Stimulated activated CD8-positive, alpha-beta memory T cell treated with anti-CD3 and anti-CD28 coated beads, Interleukin-15, amount 100 ng/mL, for 1 hour (primary cell): ENCODE measurements around the gene AQP10.
"Not testable (repeated sequence)": the region's sequence is repeated elsewhere in the genome, so short reads cannot be mapped to it uniquely, and the experiment has no call there.

Experiments
- DNase-seq: peaks from one replicate; pipeline ENCODE4 v3.0.0-alpha.2; 2020; ENCODE audit warnings: low read depth

AQP10 gene

GRCh38 chr1:154324241-154324640 is 3.3 kb downstream of the AQP10 start:
- no peak for DNase-seq

- peak; percentile 64 for DNase-seq
Measured at GRCh38 chr1:154324669-154325582, 4.0 kb downstream of the AQP10 start, which contains the start of gene ATP8B2. TSS of gene ATP8B2 (plus strand) at chr1:154325525. CDS start at chr1:154328142, 2,617 bp downstream.

GRCh38 chr1:154325583-154326545 is 5.0 kb downstream of the AQP10 start:
- no peak for DNase-seq

GRCh38 chr1:154326546-154327465 is 5.9 kb downstream of the AQP10 start:
- no peak for DNase-seq

- DNase-seq: no peak
Measured at GRCh38 chr1:154327466-154328317, 6.8 kb downstream of the AQP10 start.

- DNase-seq: peak; percentile 66
Measured at GRCh38 chr1:154328318-154329151, 7.6 kb downstream of the AQP10 start.

- no peak for DNase-seq
Measured at GRCh38 chr1:154329152-154329521, 8.2 kb downstream of the AQP10 start.

GRCh38 chr1:154329551-154330131 is 8.7 kb downstream of the AQP10 start:
- DNase-seq: no peak

- DNase-seq: no peak
Measured at GRCh38 chr1:154330669-154331068, 9.8 kb downstream of the AQP10 start.

GRCh38 chr1:154334079-154335024 is 13.5 kb downstream of the AQP10 start:
- DNase-seq: no peak

- DNase-seq: peak; percentile 88
Measured at GRCh38 chr1:154335025-154335714, 14.3 kb downstream of the AQP10 start.

- no peak for DNase-seq
Measured at GRCh38 chr1:154337253-154337894, 16.5 kb downstream of the AQP10 start.

- no peak for DNase-seq
Measured at GRCh38 chr1:154338875-154339274, 18.0 kb downstream of the AQP10 start.

- not testable (repeated sequence) for DNase-seq
Measured at GRCh38 chr1:154341366-154341765, 20.5 kb downstream of the AQP10 start.

- no peak for DNase-seq
Measured at GRCh38 chr1:154342132-154342531, 21.2 kb downstream of the AQP10 start.

GRCh38 chr1:154342836-154343472 is 22.1 kb downstream of the AQP10 start:
- DNase-seq: no peak
